Trophoblast cell (in vitro differentiated cells and primary cell): ENCODE data around the gene TP53AIP1. TPM values are rescaled to one million over a fixed set of nuclear protein-coding genes. Genes with fewer than 3 reads are reported as not detected.

Experiments
- DNase-seq, 2 donors: peaks; one replicate each; pipeline ENCODE4 v3.0.0-alpha.2; 2016
- H2AFZ ChIP-seq: 2 replicates; pipeline ENCODE4 v1.6.1; 2013; ENCODE audit warnings: low read length, moderate library complexity, mild to moderate bottlenecking; ENCODE audit not compliant: insufficient read depth, poor library complexity
- H2AK5ac ChIP-seq: 2 replicates; pipeline ENCODE4 v1.6.1; 2013; ENCODE audit warnings: mild to moderate bottlenecking, low read length
- H2BK120ac ChIP-seq: 2 replicates; pipeline ENCODE4 v1.6.1; 2013; ENCODE audit warnings: low read length, mild to moderate bottlenecking, moderate library complexity; ENCODE audit not compliant: insufficient read depth, poor library complexity
- H2BK12ac ChIP-seq: 2 replicates; pipeline ENCODE4 v1.6.1; 2013; ENCODE audit warnings: mild to moderate bottlenecking, low read length, moderate library complexity
- H2BK5ac ChIP-seq: 2 replicates; pipeline ENCODE4 v1.6.1; 2013; ENCODE audit warnings: low read length, low read depth, moderate library complexity, mild to moderate bottlenecking; ENCODE audit not compliant: poor library complexity
- H3K14ac ChIP-seq: 2 replicates; pipeline ENCODE4 v1.6.1; 2013; ENCODE audit warnings: mild to moderate bottlenecking, low read length
- H3K18ac ChIP-seq: 2 replicates; pipeline ENCODE4 v1.6.1; 2013; ENCODE audit warnings: mild to moderate bottlenecking, low read length
- H3K23ac ChIP-seq: 2 replicates; pipeline ENCODE4 v1.6.1; 2013; ENCODE audit warnings: low read length
- H3K27ac ChIP-seq: 2 replicates; pipeline ENCODE4 v1.5.1; 2013; ENCODE audit warnings: low read depth, mild to moderate bottlenecking, inconsistent platforms, low read length, moderate library complexity
- H3K27me3 ChIP-seq: 2 replicates; pipeline ENCODE4 v1.6.1; 2013; ENCODE audit warnings: inconsistent platforms, mild to moderate bottlenecking, low read length, moderate library complexity; ENCODE audit not compliant: insufficient read depth
- H3K36me3 ChIP-seq, 2 experiments: 1 replicate in 1 of 2; 2 replicates in 1 of 2; pipeline ENCODE4 v1.6.1; 2013; ENCODE audit warnings: low read length in 2 of 2, mild to moderate bottlenecking in 2 of 2, moderate library complexity in 1 of 2; ENCODE audit not compliant: insufficient read depth in 2 of 2, control insufficient read depth in 1 of 2
- H3K4ac ChIP-seq: 2 replicates; pipeline ENCODE4 v1.6.1; 2013; ENCODE audit warnings: low read depth, mild to moderate bottlenecking, low read length, moderate library complexity
- H3K4me1 ChIP-seq, 2 experiments: 1 replicate in 1 of 2; 2 replicates in 1 of 2; pipeline ENCODE4 v1.6.1; 2013; ENCODE audit warnings: low read length in 2 of 2, mild to moderate bottlenecking in 2 of 2, moderate library complexity in 1 of 2; ENCODE audit not compliant: insufficient read depth in 2 of 2, control insufficient read depth in 1 of 2
- H3K4me2 ChIP-seq: 2 replicates; pipeline ENCODE4 v1.6.1; 2013; ENCODE audit warnings: inconsistent platforms, mild to moderate bottlenecking, low read length, moderate library complexity
- H3K4me3 ChIP-seq: 2 replicates; pipeline ENCODE4 v1.5.1; 2013; ENCODE audit warnings: mild to moderate bottlenecking, low read depth, low read length, inconsistent platforms
- H3K79me1 ChIP-seq: one replicate; pipeline ENCODE4 v1.6.1; 2013; ENCODE audit warnings: low read length
- H3K79me2 ChIP-seq: 2 replicates; pipeline ENCODE4 v1.6.1; 2013; ENCODE audit warnings: low read length, mild to moderate bottlenecking; ENCODE audit not compliant: control insufficient read depth, insufficient read depth, poor library complexity
- H3K9ac ChIP-seq: 2 replicates; pipeline ENCODE4 v1.6.1; 2013; ENCODE audit warnings: mild to moderate bottlenecking, low read length
- H3K9me3 ChIP-seq: 2 replicates; pipeline ENCODE4 v1.6.1; 2013; ENCODE audit warnings: low read depth, mild to moderate bottlenecking, control low read depth, inconsistent platforms, low read length; ENCODE audit not compliant: insufficient read depth
- H4K12ac ChIP-seq: 2 replicates; pipeline ENCODE4 v1.6.1; 2013; ENCODE audit warnings: low read depth, mild to moderate bottlenecking, low read length, moderate library complexity
- H4K8ac ChIP-seq: 2 replicates; pipeline ENCODE4 v1.6.1; 2013; ENCODE audit warnings: low read depth, mild to moderate bottlenecking, low read length, moderate library complexity
- H4K91ac ChIP-seq: one replicate; pipeline ENCODE4 v1.6.1; 2013; ENCODE audit warnings: low read depth, mild to moderate bottlenecking, low read length, moderate library complexity
- WGBS: extraction: QIAGEN DNeasy Blood & Tissue Kit; methylation state at CpG from one replicate; pipeline ENCODE4 v1.1.7; 2013; ENCODE audit warnings: missing lambda C conversion rate; ENCODE audit not compliant: insufficient read length, insufficient coverage; ENCODE audit errors: extremely low coverage; 5-methylcytosine and 5-hydroxymethylcytosine counted together
- polyA plus RNA-seq: library from polyadenylated mRNA; stranded (reverse); fragments of 200-250 nt; gene quantifications from 2 replicates; pipeline ENCODE4 v1.2.3, GENCODE V29; 2013

Gene TP53AIP1
- polyA plus RNA-seq = 0.22 TPM in 2 replicates

GRCh38 chr11:128942817-128943427 is at the start of gene TP53AIP1:
TP53AIP1 (minus strand) TSS chr11:128942871; CDS start chr11:128937818, 5,053 bp downstream.
- no peaks in the 10 kb centered on the region for H3K4me1 ChIP-seq
- no peak within 1 kb of the TSS for H3K4me2 ChIP-seq
- H3K9me3 ChIP-seq = peaks cover 1% of the 10 kb centered on the region
- H3K9ac ChIP-seq = no peak within 1 kb of the TSS
- H3K27ac ChIP-seq = no peak within 1 kb of the TSS
- H3K79me1 ChIP-seq = no peaks in the 10 kb centered on the region
- H3K4ac ChIP-seq = no peak within 1 kb of the TSS
- H2BK5ac ChIP-seq = no peak within 1 kb of the TSS
- no peak within 1 kb of the TSS for H2BK120ac ChIP-seq
- H3K4me3 ChIP-seq = no peak within 1 kb of the TSS
- no peaks in the 10 kb centered on the region for H3K27me3 ChIP-seq
- no CpG with 5 or more reads among the region's 21 CpGs for WGBS
- no peak within 1 kb of the TSS for H4K12ac ChIP-seq
- H2AK5ac ChIP-seq = no peak within 1 kb of the TSS
- H3K36me3 ChIP-seq = no peaks in the 10 kb centered on the region
- DNase-seq = no peak
- no peaks in the 10 kb centered on the region for H3K79me2 ChIP-seq
- no peak within 1 kb of the TSS for H3K18ac ChIP-seq
- H4K8ac ChIP-seq = no peak within 1 kb of the TSS
- H2AFZ ChIP-seq = no peak within 1 kb of the TSS
- H4K91ac ChIP-seq = no peak within 1 kb of the TSS
- H3K23ac ChIP-seq = no peak within 1 kb of the TSS
- H3K14ac ChIP-seq = no peak within 1 kb of the TSS
- H2BK12ac ChIP-seq = no peak within 1 kb of the TSS

- no peaks in the 10 kb centered on the region for H3K27me3 ChIP-seq
- no peaks in the 10 kb centered on the region for H3K9me3 ChIP-seq
- no peak overlapping the region for H3K27ac ChIP-seq
- no peak overlapping the region for H3K18ac ChIP-seq
- no peak overlapping the region for H4K12ac ChIP-seq
- H2AFZ ChIP-seq = no peak overlapping the region
- no peak overlapping the region for H3K23ac ChIP-seq
- no peak overlapping the region for H3K4me2 ChIP-seq
- no peak overlapping the region for H3K9ac ChIP-seq
- no peaks in the 10 kb centered on the region for H3K79me2 ChIP-seq
- no peak overlapping the region for H2BK12ac ChIP-seq
- H3K79me1 ChIP-seq = no peaks in the 10 kb centered on the region
- no peak overlapping the region for H2AK5ac ChIP-seq
- no peak overlapping the region for H4K8ac ChIP-seq
- H4K91ac ChIP-seq = no peak overlapping the region
- H3K36me3 ChIP-seq = peaks cover 0 to 2% of the 10 kb centered on the region in 2 experiments
- no peak overlapping the region for H3K4ac ChIP-seq
- H2BK120ac ChIP-seq = no peak overlapping the region
- no peak for DNase-seq
- H3K14ac ChIP-seq = no peak overlapping the region
- no peak overlapping the region for H3K4me3 ChIP-seq
- no peaks in the 10 kb centered on the region for H3K4me1 ChIP-seq
- no peak overlapping the region for H2BK5ac ChIP-seq
Observed at GRCh38 chr11:128988242-128988970, 45.7 kb upstream of the TP53AIP1 start.

- H3K79me2 ChIP-seq = no peaks in the 10 kb centered on the region
- H3K36me3 ChIP-seq = peaks cover 6 to 11% of the 10 kb centered on the region in 2 experiments
- WGBS = no CpG with 5 or more reads among the region's 5 CpGs
- H3K79me1 ChIP-seq = no peaks in the 10 kb centered on the region
- H3K9me3 ChIP-seq = no peaks in the 10 kb centered on the region
- no peak overlapping the region for H2BK120ac ChIP-seq
- no peak overlapping the region for H2BK12ac ChIP-seq
- H3K4me3 ChIP-seq = no peak overlapping the region
- no peaks in the 10 kb centered on the region for H3K27me3 ChIP-seq
- no peak overlapping the region for H3K27ac ChIP-seq
- H3K4ac ChIP-seq = no peak overlapping the region
- no peak overlapping the region for H4K12ac ChIP-seq
- no peak overlapping the region for H2BK5ac ChIP-seq
- no peak overlapping the region for H3K14ac ChIP-seq
- no peak overlapping the region for H4K91ac ChIP-seq
- DNase-seq = no peak
- H3K4me1 ChIP-seq = no peaks in the 10 kb centered on the region
- no peak overlapping the region for H3K18ac ChIP-seq
- no peak overlapping the region for H2AK5ac ChIP-seq
- no peak overlapping the region for H4K8ac ChIP-seq
- no peak overlapping the region for H3K23ac ChIP-seq
- no peak overlapping the region for H2AFZ ChIP-seq
- H3K4me2 ChIP-seq = no peak overlapping the region
- no peak overlapping the region for H3K9ac ChIP-seq
Observed at GRCh38 chr11:128985880-128986279, 43.2 kb upstream of the TP53AIP1 start.

GRCh38 chr11:128983023-128983422 is 40.4 kb upstream of the TP53AIP1 start:
- no peak overlapping the region for H3K4ac ChIP-seq
- H2BK12ac ChIP-seq = no peak overlapping the region
- H3K4me3 ChIP-seq = no peak overlapping the region
- no peak overlapping the region for H4K91ac ChIP-seq
- no peak overlapping the region for H3K18ac ChIP-seq
- WGBS = no CpG with 5 or more reads among the region's 8 CpGs
- H3K9ac ChIP-seq = no peak overlapping the region
- no peak overlapping the region for H3K14ac ChIP-seq
- no peaks in the 10 kb centered on the region for H3K9me3 ChIP-seq
- H3K23ac ChIP-seq = no peak overlapping the region
- no peak overlapping the region for H4K8ac ChIP-seq
- no peak overlapping the region for H2BK120ac ChIP-seq
- no peak overlapping the region for H2AK5ac ChIP-seq
- no peak overlapping the region for H3K4me2 ChIP-seq
- DNase-seq = no peak
- no peaks in the 10 kb centered on the region for H3K4me1 ChIP-seq
- H3K79me2 ChIP-seq = no peaks in the 10 kb centered on the region
- H4K12ac ChIP-seq = no peak overlapping the region
- H3K36me3 ChIP-seq = peaks cover 7 to 15% of the 10 kb centered on the region in 2 experiments
- H2BK5ac ChIP-seq = no peak overlapping the region
- no peaks in the 10 kb centered on the region for H3K79me1 ChIP-seq
- H3K27me3 ChIP-seq = no peaks in the 10 kb centered on the region
- no peak overlapping the region for H3K27ac ChIP-seq
- no peak overlapping the region for H2AFZ ChIP-seq
